HT-29 (cell line): Measurements from ENCODE around the gene DDX10. TPM values are rescaled to one million over a fixed set of nuclear protein-coding genes. Genes with fewer than 3 reads are reported as not detected.
A peak's percentile ranks its signal among the peaks of the same experiment; 100 is the strongest.
"Not testable (repeated sequence)": the region's sequence is repeated elsewhere in the genome, so short reads cannot be mapped to it uniquely, and the experiment has no call there.

Source experiments
- DNase-seq: peaks from one replicate; pipeline ENCODE4 v3.0.0-alpha.2; 2015; ENCODE audit warnings: low spot score
- total RNA-seq: library from RNA; depleted of rRNA; stranded (reverse); fragments of >200 nt; shearing (Covaris generic); gene quantifications from 2 replicates; pipeline ENCODE4 v1.2.3, GENCODE V29; 2014

Gene DDX10
- total RNA-seq, 1 experiment from 2014 or later, result 42.3 TPM

DNA sequence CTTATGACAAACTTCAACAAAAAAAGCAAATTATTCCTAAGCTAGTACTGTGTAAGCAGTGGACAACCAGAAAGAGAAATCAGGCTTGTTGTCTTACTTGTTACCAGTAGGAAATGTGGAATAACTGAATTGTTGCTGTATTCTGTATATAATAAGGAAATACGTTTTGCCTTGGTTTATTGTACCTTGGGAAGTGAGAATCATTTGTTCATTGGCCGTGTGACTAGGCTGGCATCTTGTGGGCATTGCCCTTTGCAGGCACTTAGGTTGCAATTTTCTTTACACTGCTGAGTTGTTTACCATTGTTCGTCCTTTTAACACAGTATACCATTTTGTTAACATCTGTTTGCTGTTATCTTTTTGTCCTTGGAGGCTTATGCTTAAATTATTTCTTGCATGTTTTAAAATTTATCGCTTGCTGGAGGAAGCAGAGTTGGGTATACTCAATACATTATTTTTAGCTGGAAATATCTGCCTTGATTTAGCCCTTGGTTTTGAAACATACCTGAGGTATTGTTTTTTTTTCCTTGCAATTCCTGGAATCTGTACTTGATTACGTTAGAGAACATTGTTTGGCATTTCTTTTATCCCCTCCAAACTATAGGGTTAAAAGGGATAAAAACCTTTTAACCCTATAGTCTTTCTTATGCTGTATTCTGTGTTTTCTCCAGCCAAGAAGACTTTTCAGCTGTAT, 109.3 kb downstream of the DDX10 start:
- no peak for DNase-seq

DNA sequence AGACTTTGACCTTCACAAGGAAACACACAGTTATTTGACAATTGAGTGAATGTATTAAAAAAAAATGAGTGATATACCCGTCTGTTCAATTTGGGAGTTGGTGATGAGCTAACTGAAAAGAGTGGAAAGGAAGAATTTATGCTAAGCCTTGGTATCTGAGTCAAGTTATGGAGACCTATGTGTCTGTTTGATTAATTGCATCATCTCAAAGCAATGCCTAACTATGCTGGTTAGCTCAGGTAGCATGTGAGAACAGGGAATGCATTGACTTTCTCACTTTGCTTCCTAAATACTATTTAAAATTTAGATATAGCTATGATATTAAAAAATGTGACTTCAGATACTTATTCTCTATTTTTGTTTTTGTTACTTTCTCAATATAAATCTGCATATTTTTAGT, 110.5 kb downstream of the DDX10 start:
- DNase-seq, result no peak

DNA sequence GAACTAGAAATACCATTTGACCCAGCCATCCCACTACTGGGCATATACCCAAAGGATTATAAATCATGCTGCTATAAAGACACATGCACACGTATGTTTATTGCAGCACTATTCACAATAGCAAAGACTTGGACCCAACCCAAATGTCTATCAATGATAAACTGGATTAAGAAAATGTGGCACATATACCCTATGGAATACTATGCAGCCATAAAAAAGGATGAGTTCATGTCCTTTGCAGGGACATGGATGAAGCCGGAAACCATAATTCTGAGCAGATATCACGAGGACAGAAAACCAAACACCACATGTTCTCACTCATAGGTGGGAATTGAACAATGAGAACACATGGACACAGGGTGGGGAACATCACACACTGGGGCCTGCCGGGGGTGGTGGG, 114.3 kb downstream of the DDX10 start:
- DNase-seq, result not testable (repeated sequence)

DNA sequence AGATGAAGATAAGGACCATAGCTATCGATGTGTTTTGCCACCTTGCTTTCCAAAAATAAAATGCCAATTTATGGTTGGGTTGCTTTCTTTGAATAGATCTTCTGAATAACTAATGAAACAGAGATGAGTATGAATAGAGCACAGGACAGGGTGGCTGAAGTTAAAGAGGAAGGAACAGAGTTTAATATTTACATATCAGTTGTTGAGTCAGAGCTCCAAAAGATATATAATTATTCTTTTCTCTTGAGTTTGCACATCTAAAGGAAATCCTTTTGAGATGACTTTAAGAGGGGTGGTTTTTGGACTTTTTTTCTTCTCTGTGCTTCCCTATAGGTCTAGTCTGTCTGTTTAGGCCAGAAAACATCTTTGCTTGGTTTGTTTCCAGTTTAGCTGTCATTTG, 115.2 kb downstream of the DDX10 start:
- no peak for DNase-seq

DNA sequence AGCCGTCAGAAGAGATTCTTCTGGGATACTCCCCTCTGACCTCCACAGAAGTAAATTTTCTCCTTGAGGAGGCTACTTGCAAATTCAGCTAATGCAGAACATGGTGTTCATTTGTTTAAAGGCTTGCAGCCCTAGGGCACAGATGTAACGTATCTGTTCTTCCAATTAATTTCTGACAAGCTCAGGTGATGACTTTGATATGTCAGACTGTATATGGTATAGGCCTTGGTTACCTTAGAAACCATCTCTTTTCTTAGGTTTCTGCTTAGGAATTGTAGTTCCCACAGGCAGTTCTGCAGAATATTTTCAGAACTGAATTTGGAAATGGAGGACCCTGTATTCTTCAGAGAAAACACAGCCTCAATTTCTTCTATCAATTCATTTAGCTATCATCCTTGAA, 117.1 kb downstream of the DDX10 start:
- DNase-seq, result no peak

DNA sequence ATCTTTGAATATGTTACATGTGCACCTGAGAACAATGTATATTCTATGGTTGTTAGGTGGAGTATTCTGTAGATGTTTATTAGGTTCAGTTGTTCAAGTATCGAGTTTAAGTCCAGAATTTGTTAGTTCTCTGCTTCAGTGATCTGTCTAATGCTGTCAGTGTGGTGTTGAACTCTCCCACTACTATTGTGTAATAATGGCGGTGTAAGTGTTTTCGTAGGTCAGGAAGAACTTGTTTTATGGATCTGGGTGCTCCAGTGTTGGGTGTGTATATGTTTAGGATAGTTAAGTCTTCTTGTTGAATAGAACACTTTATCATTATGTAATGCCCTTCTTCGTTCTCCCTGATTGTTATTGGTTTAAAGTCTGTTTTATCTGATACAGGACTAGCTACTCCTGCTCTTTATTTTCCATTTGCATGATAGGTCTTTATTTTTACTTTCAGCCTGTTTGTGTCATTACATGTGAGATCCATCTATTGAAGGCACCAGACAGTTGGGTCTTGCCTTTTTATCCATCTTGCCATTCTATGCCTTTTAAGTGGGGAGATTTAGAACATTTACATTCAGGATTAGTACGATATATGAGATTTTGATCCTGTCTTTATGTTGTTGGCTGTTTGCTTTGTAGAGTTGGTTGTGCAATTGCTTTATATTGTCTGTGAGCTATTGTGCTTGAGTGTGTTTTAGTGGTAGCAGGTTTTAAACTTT, 121.6 kb downstream of the DDX10 start:
- no peak for DNase-seq

DNA sequence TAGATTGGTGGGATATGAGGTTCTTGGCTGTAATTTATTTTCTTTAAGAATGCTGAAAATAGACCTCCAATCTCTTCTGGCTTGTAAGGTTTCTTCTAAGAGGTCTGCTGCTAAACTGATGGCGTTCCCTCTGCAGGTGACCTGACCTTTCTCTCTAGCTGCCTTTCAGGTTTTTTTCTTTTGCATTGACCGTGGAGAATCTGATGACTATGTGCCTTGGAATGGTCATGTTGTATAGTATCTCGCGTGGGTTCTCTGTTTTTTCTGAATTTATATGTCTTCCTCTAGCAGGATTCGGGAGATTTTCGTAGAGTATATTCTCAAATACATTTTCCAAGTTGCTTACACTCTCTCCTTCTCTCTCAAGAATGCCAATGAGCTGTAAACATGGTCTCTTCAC, 122.2 kb downstream of the DDX10 start:
- no peak for DNase-seq

DNA sequence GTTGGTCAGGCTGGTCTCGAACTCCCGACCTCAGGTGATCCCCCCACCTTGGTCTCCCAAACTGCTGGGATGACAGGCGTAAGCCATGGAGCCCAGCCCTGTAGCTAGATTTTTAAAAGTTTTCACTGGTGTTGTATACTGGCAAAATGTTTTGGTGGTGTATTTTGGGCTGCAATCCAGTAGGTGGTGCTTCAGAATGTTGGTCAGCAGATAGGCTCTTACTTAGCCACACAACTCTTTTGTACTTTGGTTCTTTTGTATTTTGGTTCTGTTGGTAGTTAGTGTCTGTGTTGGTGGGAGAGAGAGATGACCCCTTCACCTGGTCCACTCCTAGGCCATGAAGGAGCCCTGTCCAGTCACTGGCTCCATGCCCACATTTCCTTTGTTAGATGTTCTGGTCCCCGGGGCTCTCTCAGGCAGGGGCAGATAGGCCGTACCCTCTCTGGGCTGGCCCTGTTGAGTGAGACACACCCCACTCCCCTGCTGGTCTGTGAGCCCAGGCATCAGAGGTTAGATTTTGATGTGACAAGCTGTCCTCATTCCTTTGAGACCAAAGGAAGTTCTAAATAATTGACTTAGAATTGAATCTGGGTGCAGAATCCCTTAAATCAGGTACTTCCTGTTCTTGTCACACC, 123.8 kb downstream of the DDX10 start:
- DNase-seq, result peak; percentile 34

DNA sequence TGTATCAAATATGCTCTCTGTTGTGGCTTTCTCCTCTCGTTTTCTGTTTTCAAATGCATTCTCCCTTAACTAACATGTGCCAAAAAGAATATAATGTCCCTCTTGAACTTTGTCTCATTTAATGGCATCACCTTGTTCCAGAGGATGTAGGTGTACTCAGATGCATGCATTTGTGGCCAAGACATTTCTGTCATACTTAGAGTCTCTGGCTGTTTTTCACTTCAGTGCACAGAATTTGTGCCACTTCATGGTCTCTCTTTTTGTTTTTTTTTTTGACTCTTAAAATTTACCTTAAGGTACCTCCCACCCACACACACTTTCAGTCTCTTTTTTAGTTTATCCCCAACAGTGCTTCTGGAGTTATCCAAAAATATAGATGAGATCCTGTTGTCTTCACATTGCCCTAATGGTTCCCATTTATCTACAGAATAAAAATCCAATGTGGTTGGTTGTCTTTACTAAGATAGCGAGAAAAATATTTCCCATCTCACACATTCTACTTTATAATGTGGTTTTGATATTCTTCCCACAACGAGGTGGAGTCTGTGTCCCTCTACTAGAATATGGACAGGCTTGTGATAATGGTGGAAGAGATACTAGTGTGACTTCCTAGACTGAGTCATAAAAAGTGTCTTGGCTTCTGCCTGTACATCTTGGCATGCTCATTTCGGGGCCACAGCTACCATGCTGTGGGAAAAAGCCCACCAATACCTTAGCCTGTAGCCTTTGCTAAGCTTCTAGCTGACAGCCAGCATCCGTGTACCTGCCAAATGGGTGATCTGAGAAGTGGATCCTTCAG, 125.8 kb downstream of the DDX10 start:
- DNase-seq, result no peak

DNA sequence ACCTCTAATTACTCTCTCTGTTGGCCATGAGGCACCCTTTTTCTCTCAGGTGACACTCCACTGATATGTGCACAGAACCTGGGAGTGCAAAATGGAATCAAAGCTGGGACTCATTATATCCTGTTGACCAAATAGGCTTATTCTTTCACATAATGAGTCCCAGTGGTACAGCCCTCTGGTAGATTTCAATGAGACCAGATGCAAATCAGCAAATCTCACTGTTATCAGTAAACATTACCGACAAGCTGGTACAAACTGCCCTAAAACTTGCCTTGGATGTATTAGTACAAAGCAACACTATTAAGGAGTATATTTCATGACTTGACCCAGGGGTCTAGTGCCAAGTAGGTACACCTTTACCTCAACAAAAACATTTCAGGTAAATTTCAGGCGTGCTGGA, 128.3 kb downstream of the DDX10 start:
- no peak for DNase-seq

DNA sequence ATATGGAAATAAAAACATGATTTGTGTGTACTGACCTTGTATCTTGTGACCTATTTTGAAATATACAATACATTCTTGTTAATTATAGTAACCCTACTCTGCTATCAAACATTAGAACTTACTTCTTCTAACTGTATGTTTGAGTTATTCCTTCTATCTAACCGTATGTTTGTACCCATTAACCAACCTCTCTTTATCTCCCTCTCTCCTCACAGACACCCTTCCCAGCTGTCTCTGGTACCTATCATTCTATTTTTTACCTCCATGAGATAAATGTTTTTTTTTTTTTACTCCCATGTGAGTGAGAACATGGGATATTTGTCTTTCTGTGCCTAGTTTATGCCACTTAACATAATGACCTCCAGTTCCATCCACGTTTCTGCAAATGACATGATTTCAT, 128.7 kb downstream of the DDX10 start:
- DNase-seq, result no peak

DNA sequence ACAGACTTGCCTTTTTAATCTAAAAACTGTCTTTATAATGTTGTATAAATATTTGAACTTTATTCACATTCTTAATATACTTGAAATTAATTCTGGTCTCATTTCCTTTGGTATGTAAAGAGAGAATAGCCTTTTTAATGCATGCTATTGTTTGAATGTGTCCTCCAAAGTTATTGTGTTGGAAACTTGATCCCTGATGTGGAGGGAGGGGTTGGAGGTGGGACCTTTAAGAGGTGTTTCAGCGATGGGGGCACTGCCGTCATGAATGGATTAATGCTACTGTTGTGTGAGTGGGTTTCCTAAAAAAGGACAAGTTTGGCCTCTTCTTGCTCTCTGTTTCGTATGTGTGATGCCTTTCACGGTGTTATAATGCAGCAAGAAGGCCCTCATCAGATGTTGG, 131.7 kb downstream of the DDX10 start:
- DNase-seq, result no peak

DNA sequence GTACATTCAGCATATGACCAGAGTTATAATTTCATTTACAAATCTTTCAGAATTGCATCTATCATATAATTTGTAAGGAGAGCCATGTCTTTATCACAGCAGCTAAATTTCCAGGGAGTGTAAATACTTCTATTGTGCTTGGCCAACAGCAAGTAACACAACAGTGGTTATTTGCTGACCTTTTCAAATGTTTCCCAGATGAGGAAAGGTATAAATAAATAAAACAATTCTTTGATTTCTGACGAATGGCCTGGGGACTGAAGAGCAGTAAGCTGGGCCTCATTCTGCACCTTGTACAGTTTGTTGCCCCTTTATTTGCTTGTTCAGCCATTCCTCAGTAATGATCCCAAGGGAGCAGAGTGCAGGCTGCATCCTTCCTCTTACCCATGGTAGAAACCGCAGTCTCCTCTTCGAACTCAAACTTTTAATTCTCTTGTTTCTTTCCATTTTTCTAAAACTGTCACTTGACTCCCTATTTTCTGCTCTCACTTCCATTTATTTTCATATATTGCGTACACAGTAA, 132.8 kb downstream of the DDX10 start:
- no peak for DNase-seq

DNA sequence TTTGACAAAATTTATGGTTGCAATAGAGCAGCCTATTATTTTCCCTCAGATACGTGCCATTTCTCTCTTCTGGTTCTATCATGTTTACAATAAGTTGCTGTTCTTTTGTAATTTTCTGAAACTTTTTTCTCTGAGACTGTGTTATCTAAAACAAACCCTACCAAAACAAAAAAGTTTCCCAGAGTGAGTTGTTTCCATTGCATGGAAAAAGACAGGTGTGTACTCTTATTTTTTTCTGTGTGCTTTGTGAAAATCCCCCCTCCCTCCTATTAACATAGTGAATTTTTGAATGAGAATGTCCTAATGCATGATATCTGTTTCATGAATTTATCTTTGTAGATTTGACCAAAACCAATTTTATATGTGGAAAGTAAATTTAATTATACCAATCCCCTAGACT, 137.6 kb downstream of the DDX10 start:
- no peak for DNase-seq

DNA sequence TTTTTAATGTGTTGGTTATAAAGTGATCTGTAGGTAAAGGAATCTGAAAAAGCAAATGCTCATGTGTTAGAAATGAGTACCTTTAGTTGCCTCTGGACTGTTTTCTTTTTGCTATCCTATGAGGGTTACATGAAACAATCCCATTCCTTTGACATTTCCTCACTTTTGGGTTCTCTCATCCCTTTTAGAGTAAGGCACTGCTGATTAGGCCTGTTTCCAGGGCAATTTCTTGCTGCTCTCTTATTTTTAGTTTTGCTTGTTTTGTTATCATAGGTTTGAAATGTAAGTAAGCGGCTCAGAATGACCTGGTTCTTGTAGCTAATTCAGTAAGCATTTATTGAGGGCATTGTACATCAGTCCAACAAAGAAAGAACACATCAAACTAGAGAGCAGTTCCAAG, 138.9 kb downstream of the DDX10 start:
- no peak for DNase-seq

DNA sequence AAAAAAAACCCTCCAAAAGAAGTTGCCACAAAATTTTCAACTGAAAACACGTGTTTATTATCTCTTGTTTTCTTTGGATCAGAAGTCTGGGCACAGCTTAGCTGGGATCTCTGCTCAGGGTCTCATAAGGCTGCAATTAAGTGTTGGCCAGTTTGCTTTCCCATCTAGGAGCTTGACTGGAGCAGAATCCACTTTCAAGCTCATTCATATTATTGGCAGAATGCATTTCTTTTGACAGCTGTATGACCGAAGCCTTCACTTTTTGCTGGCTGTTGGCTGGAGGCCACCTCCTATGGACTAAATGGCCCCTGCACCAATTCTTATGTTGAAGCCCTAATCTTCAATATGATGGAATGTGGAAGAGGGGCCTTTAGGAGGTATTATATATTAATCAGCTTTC, 139.6 kb downstream of the DDX10 start:
- no peak for DNase-seq

DNA sequence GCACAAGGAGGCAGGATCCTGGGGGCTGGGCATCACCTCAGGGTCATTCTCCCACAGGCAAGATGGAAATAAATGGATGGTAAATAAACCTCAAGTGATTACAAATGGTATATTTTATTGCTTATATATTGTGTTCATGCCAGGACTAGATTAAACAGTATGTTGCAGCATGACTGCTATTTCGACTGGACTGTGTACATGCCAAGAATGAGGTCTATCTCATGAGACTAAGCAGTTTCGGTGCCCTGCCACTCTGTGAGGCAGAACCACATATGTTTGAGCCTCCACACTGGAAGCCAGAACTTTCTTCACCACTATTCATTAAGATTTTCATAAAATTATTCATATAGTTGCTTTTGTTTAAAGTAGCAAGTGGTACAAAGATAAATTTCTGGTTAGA, 140.2 kb downstream of the DDX10 start:
- no peak for DNase-seq

DNA sequence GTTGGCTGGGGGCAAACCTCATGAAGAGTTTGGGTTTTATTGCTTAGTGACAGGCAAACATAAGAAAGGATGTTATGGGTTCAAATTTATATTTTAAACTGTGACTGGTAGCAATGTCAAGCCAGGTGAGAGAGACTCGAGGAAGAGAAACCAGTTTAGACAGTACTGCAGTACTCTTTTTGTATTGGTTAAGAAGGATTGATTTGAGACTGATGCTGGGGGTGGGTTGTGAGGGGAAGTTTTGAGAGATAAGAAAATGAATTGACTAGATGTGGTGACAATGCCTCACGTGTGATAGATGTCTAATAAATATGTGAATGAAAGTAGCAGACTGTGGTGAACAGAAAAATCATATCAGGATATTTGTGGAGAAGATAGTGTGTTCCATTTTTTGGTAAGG, 142.4 kb downstream of the DDX10 start:
- DNase-seq, result no peak

DNA sequence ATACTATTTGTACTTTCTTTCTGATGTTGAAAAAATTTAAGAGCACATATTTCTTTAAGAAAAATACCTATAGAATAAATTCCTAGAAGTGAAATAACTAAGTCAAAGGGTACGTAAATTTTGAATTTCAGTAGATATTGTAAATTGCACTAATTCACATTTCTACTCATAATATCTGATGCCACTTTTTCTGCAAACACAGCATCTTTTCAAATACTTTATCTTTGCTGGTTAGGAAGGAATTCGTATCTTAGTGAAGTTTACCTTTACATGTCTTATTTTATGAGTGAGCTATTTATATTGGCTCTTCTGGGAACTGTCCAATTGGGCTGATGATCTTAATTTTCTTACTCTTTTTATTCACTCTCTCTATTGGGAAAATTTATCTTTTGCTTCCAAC, 148.2 kb downstream of the DDX10 start:
- DNase-seq, result no peak

DNA sequence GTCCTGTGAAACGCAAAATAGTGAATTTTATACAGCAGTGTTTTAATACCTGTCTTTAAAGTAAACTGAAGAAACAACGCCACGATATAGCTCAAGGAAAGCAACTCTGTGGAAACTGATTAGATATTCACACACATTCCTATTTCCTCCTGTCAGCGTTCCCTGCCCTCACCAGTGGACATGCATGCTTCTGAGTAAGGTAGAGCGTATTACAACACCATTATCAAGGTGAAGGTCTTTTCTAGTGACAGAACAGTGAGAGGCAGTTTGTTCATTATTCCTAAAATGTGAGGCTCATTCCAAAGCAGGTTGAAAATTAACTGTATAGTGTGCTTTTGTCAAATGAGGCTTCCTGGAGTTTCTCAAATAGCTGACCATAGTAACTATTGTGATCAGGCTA, 153.1 kb downstream of the DDX10 start:
- DNase-seq, result no peak

DNA sequence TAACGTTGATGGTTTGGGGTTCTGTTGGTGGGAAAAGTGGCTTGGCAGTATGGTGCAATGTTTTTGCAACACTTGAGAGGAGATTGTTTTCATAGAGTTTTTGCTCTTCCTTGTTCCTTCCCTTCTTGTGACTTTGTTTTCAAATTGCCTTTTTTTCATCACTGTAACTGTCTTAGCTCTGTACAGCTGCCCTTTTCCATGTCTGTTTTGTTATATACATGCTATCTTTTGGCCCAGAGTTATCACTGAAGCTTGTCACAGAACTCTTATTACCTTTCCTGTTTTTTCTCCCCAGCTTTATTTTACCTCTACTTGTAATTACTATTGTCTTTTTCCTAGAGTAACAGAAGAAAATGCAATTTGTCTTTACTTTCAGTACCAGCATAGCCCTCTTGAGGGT, 154.1 kb downstream of the DDX10 start:
- DNase-seq, result no peak

DNA sequence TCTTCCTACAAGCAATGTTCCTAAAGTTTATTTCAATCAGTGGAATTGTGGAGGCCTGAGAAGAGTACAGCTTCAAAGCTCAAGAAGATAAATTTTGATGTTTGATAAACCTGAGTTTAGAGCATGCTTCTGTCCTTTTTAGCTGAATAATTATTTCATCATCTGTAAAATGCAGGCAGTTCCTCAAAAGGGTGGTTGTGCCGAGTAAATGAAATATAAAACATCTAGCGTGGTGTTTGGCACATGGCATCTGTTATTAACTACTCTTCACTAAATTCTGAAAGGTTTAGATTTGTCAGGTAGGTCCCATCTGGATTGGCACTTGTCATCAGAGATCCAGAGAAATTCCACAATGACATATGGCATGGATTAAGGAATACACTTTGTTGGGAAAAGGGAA, 155.1 kb downstream of the DDX10 start:
- DNase-seq, result no peak
